Prostate gland (tissue), 2 donors: ENCODE data around the gene HDAC4.

ENCODE experiments used
- CTCF ChIP-seq, 4 experiments: fragments of 200-600 bp in 2 of 4; fragments of 450-650 bp in 2 of 4; sonication (generic) in 2 of 4; IDR thresholded peaks; 1 replicate in 3 of 4; 2 replicates in 1 of 4; pipeline ENCODE4 v1.5.1; 2016 to 2019; ENCODE audit warnings: antibody characterized with exemption in 4 of 4, mild to moderate bottlenecking in 2 of 4, moderate library complexity in 2 of 4
- POLR2AphosphoS5 ChIP-seq: sonication (generic); formaldehyde crosslinking; IDR thresholded peaks from one replicate; pipeline ENCODE4 v1.6.1; 2017; ENCODE audit warnings: antibody characterized with exemption

- TF ChIP-seq CTCF (IDR thresholded peaks at IDR 0.05) (no peak), POLR2AphosphoS5 (no peak)
These were observed 113.9 kb downstream of the HDAC4 start for GRCh38 chr2:239286901-239287300.
